HepG2 (cell line): ENCODE data around the gene SELENOM. TPM values are rescaled to one million over a fixed set of nuclear protein-coding genes. Genes with fewer than 3 reads are reported as not detected.
A peak's percentile ranks its signal among the peaks of the same experiment; 100 is the strongest.

Experiments used
- ARNT2 ChIP-seq: sonication (generic); formaldehyde crosslinking; IDR thresholded peaks from 2 replicates; pipeline ENCODE4 v1.8.0; 2022; ENCODE audit warnings: mild to moderate bottlenecking, low read depth, missing genetic modification reagents, moderate library complexity
- CREB1 ChIP-seq, 2 experiments: fragments of 450-650 bp in 1 of 2; IDR thresholded peaks; 2 replicates each; pipeline ENCODE4 v1.6.1; 2016 to 2017; ENCODE audit warnings: control low read depth in 1 of 2, mild to moderate bottlenecking in 1 of 2, missing compliant biosample characterization in 1 of 2, missing genetic modification characterization in 1 of 2
- ELF4 ChIP-seq: sonication (generic); formaldehyde crosslinking; IDR thresholded peaks from 2 replicates; pipeline ENCODE4 v1.5.0; 2020; ENCODE audit warnings: missing genetic modification reagents, mild to moderate bottlenecking, moderate library complexity, borderline replicate concordance
- POLR2AphosphoS2 ChIP-seq: IDR thresholded peaks from 2 replicates; pipeline ENCODE4 v1.6.1; 2011; ENCODE audit warnings: low read depth, low read length, improper control_type of control experiment
- ZBTB42 ChIP-seq: sonication (generic); formaldehyde crosslinking; IDR thresholded peaks from 2 replicates; pipeline ENCODE4 v1.5.0; 2020; ENCODE audit warnings: mild to moderate bottlenecking, missing genetic modification reagents
- ZNF138 ChIP-seq: sonication (generic); formaldehyde crosslinking; IDR thresholded peaks from 2 replicates; pipeline ENCODE4 v1.5.0; 2020; ENCODE audit warnings: mild to moderate bottlenecking, low read depth, missing genetic modification reagents
- ZNF598 ChIP-seq: sonication (generic); formaldehyde crosslinking; IDR thresholded peaks from 2 replicates; pipeline ENCODE4 v1.5.1; 2020; ENCODE audit warnings: mild to moderate bottlenecking, missing genetic modification reagents, borderline replicate concordance
- ZNF713 ChIP-seq: sonication (generic); formaldehyde crosslinking; IDR thresholded peaks from 2 replicates; pipeline ENCODE4 v1.4.0; 2020; ENCODE audit warnings: mild to moderate bottlenecking, missing genetic modification reagents
- polyA plus RNA-seq, 8 experiments: library from polyadenylated mRNA; depleted of rRNA in 3 of 8; stranded (reverse) in 7 of 8; unstranded in 1 of 8; fragments of >200 nt; fragmentation: Illumina TruSeq in 4 of 8; extraction: Trizol in 4 of 8; gene quantifications; 2 replicates each; pipeline versions ENCODE4 v1.2.1 to v1.2.3, GENCODE V29; 2011 to 2016; ENCODE audit warnings: low read depth in 4 of 8, missing spikeins in 1 of 8, mixed read lengths in 1 of 8; ENCODE audit not compliant: insufficient read depth in 1 of 8
- total RNA-seq, 5 experiments: library from RNA; depleted of rRNA; stranded (reverse); fragments of >200 nt; fragmentation: Illumina TruSeq; extraction: Trizol; gene quantifications; 2 replicates each; pipeline ENCODE4 v1.2.3, GENCODE V29; 2016; ENCODE audit warnings: low read depth in 1 of 5
- TF ChIP-seq, protein P1 (sequence below), 2 experiments: fragments of 450-650 bp in 1 of 2; sonication (generic) in 1 of 2; formaldehyde crosslinking in 1 of 2; IDR thresholded peaks; 2 replicates each; pipeline versions ENCODE4 v1.6.1 to v1.8.0; 2016 to 2022; ENCODE audit warnings: antibody characterized with exemption in 1 of 2, mild to moderate bottlenecking in 1 of 2, missing genetic modification reagents in 1 of 2
- TF ChIP-seq, protein P2 (sequence below): sonication (generic); formaldehyde crosslinking; IDR thresholded peaks from 2 replicates; pipeline ENCODE4 v1.8.0; 2022; ENCODE audit warnings: missing genetic modification reagents, mild to moderate bottlenecking, borderline replicate concordance
- TF ChIP-seq, protein P3 (sequence below): sonication (generic); formaldehyde crosslinking; IDR thresholded peaks from 2 replicates; pipeline ENCODE4 v1.5.0; 2020; ENCODE audit warnings: mild to moderate bottlenecking, missing genetic modification reagents
- TF ChIP-seq, protein P4 (sequence below): sonication (generic); formaldehyde crosslinking; IDR thresholded peaks from 2 replicates; pipeline ENCODE4 v1.4.0; 2020; ENCODE audit warnings: mild to moderate bottlenecking, missing genetic modification reagents, borderline replicate concordance

Gene SELENOM
- total and polyA plus RNA-seq, 2 of the 13 experiments (the other 11 are each of a cell fraction or from before 2014, with no cell fraction given), result 4.1 to 4.3 TPM

DNA sequence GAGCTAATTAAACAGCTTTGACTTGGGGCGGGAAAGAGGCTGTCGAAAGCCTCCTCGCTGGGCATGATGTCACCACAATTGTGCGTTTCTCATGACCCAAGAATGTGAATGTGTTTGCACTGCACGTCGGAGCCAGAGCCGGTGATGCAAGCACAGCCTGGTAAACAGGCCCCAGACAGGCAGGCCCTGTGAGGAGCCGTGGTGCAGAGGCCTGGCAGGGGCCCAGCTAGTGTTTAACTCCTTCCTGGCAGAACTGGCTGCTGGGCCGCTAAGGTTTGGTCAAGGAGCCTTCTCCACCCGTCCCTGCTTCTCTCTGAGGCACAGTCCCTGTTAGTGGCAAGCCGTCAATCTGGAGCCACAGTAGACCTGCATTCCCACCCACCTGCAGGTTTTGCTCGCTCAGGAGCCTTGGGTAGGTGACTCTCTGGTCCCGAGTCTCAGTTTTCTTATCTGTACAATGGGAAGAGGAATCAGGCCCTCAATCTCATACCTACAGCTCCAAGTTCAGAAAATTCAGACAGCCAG lies 51.7 kb downstream of the SELENOM start (continued):
- TF ChIP-seq, protein P1, sequence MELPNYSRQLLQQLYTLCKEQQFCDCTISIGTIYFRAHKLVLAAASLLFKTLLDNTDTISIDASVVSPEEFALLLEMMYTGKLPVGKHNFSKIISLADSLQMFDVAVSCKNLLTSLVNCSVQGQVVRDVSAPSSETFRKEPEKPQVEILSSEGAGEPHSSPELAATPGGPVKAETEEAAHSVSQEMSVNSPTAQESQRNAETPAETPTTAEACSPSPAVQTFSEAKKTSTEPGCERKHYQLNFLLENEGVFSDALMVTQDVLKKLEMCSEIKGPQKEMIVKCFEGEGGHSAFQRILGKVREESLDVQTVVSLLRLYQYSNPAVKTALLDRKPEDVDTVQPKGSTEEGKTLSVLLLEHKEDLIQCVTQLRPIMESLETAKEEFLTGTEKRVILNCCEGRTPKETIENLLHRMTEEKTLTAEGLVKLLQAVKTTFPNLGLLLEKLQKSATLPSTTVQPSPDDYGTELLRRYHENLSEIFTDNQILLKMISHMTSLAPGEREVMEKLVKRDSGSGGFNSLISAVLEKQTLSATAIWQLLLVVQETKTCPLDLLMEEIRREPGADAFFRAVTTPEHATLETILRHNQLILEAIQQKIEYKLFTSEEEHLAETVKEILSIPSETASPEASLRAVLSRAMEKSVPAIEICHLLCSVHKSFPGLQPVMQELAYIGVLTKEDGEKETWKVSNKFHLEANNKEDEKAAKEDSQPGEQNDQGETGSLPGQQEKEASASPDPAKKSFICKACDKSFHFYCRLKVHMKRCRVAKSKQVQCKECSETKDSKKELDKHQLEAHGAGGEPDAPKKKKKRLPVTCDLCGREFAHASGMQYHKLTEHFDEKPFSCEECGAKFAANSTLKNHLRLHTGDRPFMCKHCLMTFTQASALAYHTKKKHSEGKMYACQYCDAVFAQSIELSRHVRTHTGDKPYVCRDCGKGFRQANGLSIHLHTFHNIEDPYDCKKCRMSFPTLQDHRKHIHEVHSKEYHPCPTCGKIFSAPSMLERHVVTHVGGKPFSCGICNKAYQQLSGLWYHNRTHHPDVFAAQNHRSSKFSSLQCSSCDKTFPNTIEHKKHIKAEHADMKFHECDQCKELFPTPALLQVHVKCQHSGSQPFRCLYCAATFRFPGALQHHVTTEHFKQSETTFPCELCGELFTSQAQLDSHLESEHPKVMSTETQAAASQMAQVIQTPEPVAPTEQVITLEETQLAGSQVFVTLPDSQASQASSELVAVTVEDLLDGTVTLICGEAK (IDR thresholded peaks at IDR 0.05), result no peak
- TF ChIP-seq, protein P1 (CRISPR knock-in tag; IDR thresholded peaks at IDR 0.05), result peak; percentile 84
- no peak for TF ChIP-seq ZBTB42
- TF ChIP-seq ZNF598 (CRISPR knock-in tag), result peak; percentile 80; the same call in 1 of the 2 replicates
- TF ChIP-seq, protein P2, sequence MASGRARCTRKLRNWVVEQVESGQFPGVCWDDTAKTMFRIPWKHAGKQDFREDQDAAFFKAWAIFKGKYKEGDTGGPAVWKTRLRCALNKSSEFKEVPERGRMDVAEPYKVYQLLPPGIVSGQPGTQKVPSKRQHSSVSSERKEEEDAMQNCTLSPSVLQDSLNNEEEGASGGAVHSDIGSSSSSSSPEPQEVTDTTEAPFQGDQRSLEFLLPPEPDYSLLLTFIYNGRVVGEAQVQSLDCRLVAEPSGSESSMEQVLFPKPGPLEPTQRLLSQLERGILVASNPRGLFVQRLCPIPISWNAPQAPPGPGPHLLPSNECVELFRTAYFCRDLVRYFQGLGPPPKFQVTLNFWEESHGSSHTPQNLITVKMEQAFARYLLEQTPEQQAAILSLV (CRISPR knock-in tag), result peak; percentile 64
- TF ChIP-seq ELF4 (CRISPR knock-in tag), result no peak
- 0 out of 2 replicates have a peak, but pooled peaks have one; percentile 50 for TF ChIP-seq ZNF138 (CRISPR knock-in tag)
- peak; percentile 91 for TF ChIP-seq CREB1 (IDR thresholded peaks at IDR 0.05)
- peak; percentile 94 for TF ChIP-seq CREB1 (CRISPR knock-in tag; IDR thresholded peaks at IDR 0.05)
- TF ChIP-seq, protein P3, sequence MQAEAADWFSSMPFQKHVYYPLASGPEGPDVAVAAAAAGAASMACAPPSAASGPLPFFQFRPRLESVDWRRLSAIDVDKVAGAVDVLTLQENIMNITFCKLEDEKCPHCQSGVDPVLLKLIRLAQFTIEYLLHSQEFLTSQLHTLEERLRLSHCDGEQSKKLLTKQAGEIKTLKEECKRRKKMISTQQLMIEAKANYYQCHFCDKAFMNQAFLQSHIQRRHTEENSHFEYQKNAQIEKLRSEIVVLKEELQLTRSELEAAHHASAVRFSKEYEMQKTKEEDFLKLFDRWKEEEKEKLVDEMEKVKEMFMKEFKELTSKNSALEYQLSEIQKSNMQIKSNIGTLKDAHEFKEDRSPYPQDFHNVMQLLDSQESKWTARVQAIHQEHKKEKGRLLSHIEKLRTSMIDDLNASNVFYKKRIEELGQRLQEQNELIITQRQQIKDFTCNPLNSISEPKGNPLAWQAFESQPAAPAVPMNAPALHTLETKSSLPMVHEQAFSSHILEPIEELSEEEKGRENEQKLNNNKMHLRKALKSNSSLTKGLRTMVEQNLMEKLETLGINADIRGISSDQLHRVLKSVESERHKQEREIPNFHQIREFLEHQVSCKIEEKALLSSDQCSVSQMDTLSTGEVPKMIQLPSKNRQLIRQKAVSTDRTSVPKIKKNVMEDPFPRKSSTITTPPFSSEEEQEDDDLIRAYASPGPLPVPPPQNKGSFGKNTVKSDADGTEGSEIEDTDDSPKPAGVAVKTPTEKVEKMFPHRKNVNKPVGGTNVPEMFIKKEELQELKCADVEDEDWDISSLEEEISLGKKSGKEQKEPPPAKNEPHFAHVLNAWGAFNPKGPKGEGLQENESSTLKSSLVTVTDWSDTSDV (CRISPR knock-in tag), result no peak
- no peak for TF ChIP-seq ZNF713
- TF ChIP-seq, protein P4, sequence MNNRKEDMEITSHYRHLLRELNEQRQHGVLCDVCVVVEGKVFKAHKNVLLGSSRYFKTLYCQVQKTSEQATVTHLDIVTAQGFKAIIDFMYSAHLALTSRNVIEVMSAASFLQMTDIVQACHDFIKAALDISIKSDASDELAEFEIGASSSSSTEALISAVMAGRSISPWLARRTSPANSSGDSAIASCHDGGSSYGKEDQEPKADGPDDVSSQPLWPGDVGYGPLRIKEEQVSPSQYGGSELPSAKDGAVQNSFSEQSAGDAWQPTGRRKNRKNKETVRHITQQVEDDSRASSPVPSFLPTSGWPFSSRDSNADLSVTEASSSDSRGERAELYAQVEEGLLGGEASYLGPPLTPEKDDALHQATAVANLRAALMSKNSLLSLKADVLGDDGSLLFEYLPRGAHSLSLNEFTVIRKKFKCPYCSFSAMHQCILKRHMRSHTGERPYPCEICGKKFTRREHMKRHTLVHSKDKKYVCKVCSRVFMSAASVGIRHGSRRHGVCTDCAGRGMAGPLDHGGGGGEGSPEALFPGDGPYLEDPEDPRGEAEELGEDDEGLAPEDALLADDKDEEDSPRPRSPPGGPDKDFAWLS (CRISPR knock-in tag), result no peak
- peak; percentile 86; the same call in 1 of the 2 replicates for TF ChIP-seq ARNT2
- no peak for TF ChIP-seq POLR2AphosphoS2
